Effector memory CD4-positive, alpha-beta T cell (primary cell): ENCODE measurements around the gene CARD11.

Experiments
- DNase-seq, 3 donors: peaks; one replicate each; pipeline ENCODE4 v3.0.0-alpha.2; 2020
- H3K27ac ChIP-seq: 2 replicates; pipeline ENCODE4 v1.7.0; 2013; ENCODE audit warnings: mild to moderate bottlenecking, low read length, moderate library complexity; ENCODE audit not compliant: insufficient read depth, poor library complexity, severe bottlenecking
- H3K27me3 ChIP-seq: replicated peaks from 2 replicates; pipeline ENCODE4 v1.7.0; 2013; ENCODE audit warnings: mild to moderate bottlenecking, low read length; ENCODE audit not compliant: insufficient read depth, control insufficient read depth, poor library complexity, severe bottlenecking
- H3K36me3 ChIP-seq: 2 replicates; pipeline ENCODE4 v1.7.0; 2013; ENCODE audit warnings: mild to moderate bottlenecking, low read length, moderate library complexity; ENCODE audit not compliant: control insufficient read depth, insufficient read depth
- H3K4me1 ChIP-seq: 2 replicates; pipeline ENCODE4 v1.7.0; 2013; ENCODE audit warnings: low read length, mild to moderate bottlenecking; ENCODE audit not compliant: control insufficient read depth, insufficient read depth, poor library complexity, severe bottlenecking
- H3K4me3 ChIP-seq: 2 replicates; pipeline ENCODE4 v1.7.0; 2013; ENCODE audit warnings: low read length, low read depth, mild to moderate bottlenecking; ENCODE audit not compliant: insufficient read depth, poor library complexity, severe bottlenecking
- H3K9me3 ChIP-seq: 2 replicates; pipeline ENCODE4 v1.7.0; 2013; ENCODE audit warnings: mild to moderate bottlenecking, low read length, moderate library complexity; ENCODE audit not compliant: control insufficient read depth
- total RNA-seq, 3 donors: gene quantifications; one replicate each; lab custom pipeline; 2026; lab: John Stamatoyannopoulos, UW

The CARD11 gene
- total RNA-seq, result 277 to 345 (median 313) reads per million in 3 donors

- Histone ChIP-seq H3K27ac (peak within 1 kb of the TSS; percentile 97), H3K27me3 (no peaks in the 10 kb centered on the region), H3K4me1 (peaks cover 48% of the 10 kb centered on the region), H3K4me3 (peak within 1 kb of the TSS; percentile 97), H3K36me3 (no peaks in the 10 kb centered on the region), H3K9me3 (no peaks in the 10 kb centered on the region)
- DNase-seq, result peak; percentile 26 to 56 (median 49)
These were observed at the start of gene CARD11 for GRCh38 chr7:3043544-3044371. Gene CARD11 (minus strand): TSS chr7:3043867. CDS start chr7:2958506, 85,361 bp downstream.

- peak; percentile 56 to 64 (median 63) for DNase-seq
- no peaks in the 10 kb centered on the region for H3K27me3 ChIP-seq
- H3K9me3 ChIP-seq, result no peaks in the 10 kb centered on the region
- no peaks in the 10 kb centered on the region for H3K36me3 ChIP-seq
- H3K4me1 ChIP-seq, result peaks cover 47% of the 10 kb centered on the region
- no peak overlapping the region for H3K4me3 ChIP-seq
- peak overlapping the region; percentile 68 for H3K27ac ChIP-seq
These were observed 48.8 kb upstream of the CARD11 start for GRCh38 chr7:3092468-3092867.

- Histone ChIP-seq H3K36me3 (no peaks in the 10 kb centered on the region), H3K27me3 (no peaks in the 10 kb centered on the region), H3K4me1 (peaks cover 47% of the 10 kb centered on the region), H3K27ac (peak overlapping the region; percentile 68), H3K4me3 (no peak overlapping the region), H3K9me3 (no peaks in the 10 kb centered on the region)
- DNase-seq, result no peak
These were observed 48.0 kb upstream of the CARD11 start for GRCh38 chr7:3091631-3092030.

- H3K4me3 ChIP-seq, result no peak overlapping the region
- H3K27ac ChIP-seq, result no peak overlapping the region
- peaks cover 37% of the 10 kb centered on the region for H3K4me1 ChIP-seq
- H3K9me3 ChIP-seq, result no peaks in the 10 kb centered on the region
- no peaks in the 10 kb centered on the region for H3K27me3 ChIP-seq
- H3K36me3 ChIP-seq, result no peaks in the 10 kb centered on the region
- DNase-seq, result no peak
These were observed 45.8 kb upstream of the CARD11 start for GRCh38 chr7:3089493-3089892.

GRCh38 chr7:3087243-3087755 is 43.6 kb upstream of the CARD11 start:
- no peak overlapping the region for H3K4me3 ChIP-seq
- no peak for DNase-seq

GRCh38 chr7:3083350-3083749 is 39.7 kb upstream of the CARD11 start:
- no peak for DNase-seq
- Histone ChIP-seq H3K9me3 (no peaks in the 10 kb centered on the region), H3K27ac (no peak overlapping the region), H3K4me1 (no peaks in the 10 kb centered on the region), H3K36me3 (no peaks in the 10 kb centered on the region), H3K27me3 (no peaks in the 10 kb centered on the region), H3K4me3 (no peak overlapping the region)

More at GRCh38 chr7:3087243-3087755, 43.6 kb upstream of the CARD11 start:
- no peak overlapping the region for H3K27ac ChIP-seq
- H3K4me1 ChIP-seq, result peaks cover 20% of the 10 kb centered on the region
- no peaks in the 10 kb centered on the region for H3K9me3 ChIP-seq
- no peaks in the 10 kb centered on the region for H3K27me3 ChIP-seq
- H3K36me3 ChIP-seq, result no peaks in the 10 kb centered on the region

- H3K9me3 ChIP-seq, result no peaks in the 10 kb centered on the region
- no peak overlapping the region for H3K27ac ChIP-seq
- no peaks in the 10 kb centered on the region for H3K27me3 ChIP-seq
- no peaks in the 10 kb centered on the region for H3K36me3 ChIP-seq
- H3K4me3 ChIP-seq, result no peak overlapping the region
- no peaks in the 10 kb centered on the region for H3K4me1 ChIP-seq
- DNase-seq, result no peak
These were observed 39.2 kb upstream of the CARD11 start for GRCh38 chr7:3082831-3083230.

- no peaks in the 10 kb centered on the region for H3K27me3 ChIP-seq
- H3K4me1 ChIP-seq, result no peaks in the 10 kb centered on the region
- no peak for DNase-seq
- H3K4me3 ChIP-seq, result no peak overlapping the region
- no peak overlapping the region for H3K27ac ChIP-seq
- no peaks in the 10 kb centered on the region for H3K9me3 ChIP-seq
- H3K36me3 ChIP-seq, result no peaks in the 10 kb centered on the region
These were observed 38.7 kb upstream of the CARD11 start for GRCh38 chr7:3082386-3082785.

GRCh38 chr7:3080106-3080505 is 36.4 kb upstream of the CARD11 start:
- H3K36me3 ChIP-seq, result no peaks in the 10 kb centered on the region
- no peaks in the 10 kb centered on the region for H3K4me1 ChIP-seq
- H3K9me3 ChIP-seq, result no peaks in the 10 kb centered on the region
- H3K27me3 ChIP-seq, result no peaks in the 10 kb centered on the region
- no peak overlapping the region for H3K27ac ChIP-seq
- no peak for DNase-seq
- no peak overlapping the region for H3K4me3 ChIP-seq

GRCh38 chr7:3078514-3078913 is 34.8 kb upstream of the CARD11 start:
- DNase-seq, result no peak
- no peak overlapping the region for H3K27ac ChIP-seq
- no peaks in the 10 kb centered on the region for H3K4me1 ChIP-seq
- no peaks in the 10 kb centered on the region for H3K27me3 ChIP-seq
- no peaks in the 10 kb centered on the region for H3K9me3 ChIP-seq
- no peaks in the 10 kb centered on the region for H3K36me3 ChIP-seq
- no peak overlapping the region for H3K4me3 ChIP-seq
